A673 (cell line): ENCODE results near the gene GABRA5. TPM values are rescaled to one million over a fixed set of nuclear protein-coding genes. Genes with fewer than 3 reads are reported as not detected.

ENCODE experiments used
- BruUV-seq: library from RNA; stranded (reverse); fragments of 400-500 nt; replicated peaks from 2 replicates; lab custom pipeline; 2021; lab: Mats Ljungman, UMichigan
- CTCF ChIA-PET: fragments of 300-600 bp; sonication (Branson Sonifier 250); formaldehyde crosslinking; loops from one replicate; lab custom pipeline; 2022; ENCODE audit warnings: antibody characterized with exemption; lab: Charles Lee
- POLR2A ChIA-PET: fragments of 300-600 bp; sonication (Branson Sonifier 250); formaldehyde crosslinking; loops from one replicate; lab custom pipeline; 2022; ENCODE audit warnings: antibody characterized with exemption; ENCODE audit not compliant: low non-redundant PET; lab: Charles Lee
- DNase-seq: peaks from one replicate; pipeline ENCODE4 v3.0.0-alpha.2; 2015; ENCODE audit warnings: low spot score
- H3K27ac ChIP-seq: fragments of 200-600 bp; sonication (generic); 2 replicates; pipeline ENCODE4 v1.5.1; 2016; ENCODE audit warnings: mixed run types, low read depth, mild to moderate bottlenecking, mixed read lengths, antibody characterized with exemption, low read length; ENCODE audit not compliant: poor library complexity, severe bottlenecking
- H3K27me3 ChIP-seq: fragments of 200-600 bp; sonication (generic); replicated peaks from 2 replicates; pipeline ENCODE4 v1.6.1; 2017; ENCODE audit warnings: mixed run types, low read depth, mild to moderate bottlenecking, mixed read lengths, antibody characterized with exemption, low read length; ENCODE audit not compliant: insufficient read depth, poor library complexity
- H3K36me3 ChIP-seq: fragments of 200-600 bp; sonication (generic); 2 replicates; pipeline ENCODE4 v1.6.1; 2016; ENCODE audit warnings: mixed run types, mild to moderate bottlenecking, mixed read lengths, antibody characterized with exemption, low read length; ENCODE audit not compliant: insufficient read depth, poor library complexity, severe bottlenecking
- H3K4me1 ChIP-seq: fragments of 200-600 bp; sonication (generic); 2 replicates; pipeline ENCODE4 v1.6.1; 2017; ENCODE audit warnings: mixed run types, mild to moderate bottlenecking, mixed read lengths, antibody characterized with exemption, low read length; ENCODE audit not compliant: insufficient read depth, poor library complexity, severe bottlenecking
- H3K4me3 ChIP-seq: fragments of 200-600 bp; sonication (generic); 2 replicates; pipeline ENCODE4 v1.5.1; 2016; ENCODE audit warnings: low read depth, mixed run types, mild to moderate bottlenecking, mixed read lengths, low read length; ENCODE audit not compliant: poor library complexity, severe bottlenecking
- H3K9me3 ChIP-seq: fragments of 200-600 bp; sonication (generic); 2 replicates; pipeline ENCODE4 v1.6.1; 2016; ENCODE audit warnings: mixed run types, low read depth, mild to moderate bottlenecking, mixed read lengths, antibody characterized with exemption, low read length; ENCODE audit not compliant: poor library complexity, severe bottlenecking
- CTCF ChIP-seq: fragments of 300-800, 200-600 bp; sonication (generic); conservative IDR thresholded peaks from 2 replicates; pipeline ENCODE4 v1.5.1; 2017; ENCODE audit warnings: low read depth, mild to moderate bottlenecking, antibody characterized with exemption, low read length, moderate library complexity, mixed read lengths
- EZH2 ChIP-seq: fragments of 200-600 bp; sonication (generic); IDR thresholded peaks from 2 replicates; pipeline ENCODE4 v1.6.1; 2017; ENCODE audit warnings: borderline replicate concordance, low read depth, mild to moderate bottlenecking, mixed read lengths, antibody characterized with exemption, low read length; ENCODE audit not compliant: poor library complexity, severe bottlenecking
- intact Hi-C: fragments of 100-400 bp; cut with micrococcal nuclease; formaldehyde crosslinking; loops from one replicate; pipeline ENCODE4 v1.10.0; 2022; ENCODE audit not compliant: unreplicated experiment
- total RNA-seq: library from RNA; stranded (reverse); gene quantifications from 2 replicates; pipeline ENCODE4 v1.2.3, GENCODE V29; 2021

The GABRA5 gene
- total RNA-seq, 1 experiment from 2014 or later: not detected

DNA sequence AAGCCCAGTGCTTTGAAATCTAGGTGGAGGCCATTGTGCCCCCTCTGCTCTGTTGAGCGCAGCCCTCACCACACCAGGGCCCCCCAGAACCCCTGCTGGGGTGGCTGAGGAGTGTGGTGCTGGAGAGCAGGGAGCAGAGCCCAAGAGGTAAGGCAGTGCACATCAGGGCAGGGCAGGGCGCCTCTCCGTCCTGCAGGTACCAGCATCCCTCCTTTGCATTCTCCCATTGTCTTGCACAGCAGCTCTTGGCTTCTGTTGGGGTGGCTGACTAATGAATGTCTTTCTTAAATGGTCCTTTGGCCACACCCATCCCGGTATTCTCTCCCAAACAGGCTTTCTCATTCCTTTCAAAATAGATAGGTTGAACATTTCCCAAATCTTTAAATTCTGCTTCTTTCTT lies 62.7 kb downstream of the GABRA5 start:
- TF ChIP-seq EZH2 (no peak), CTCF (no peak)
- no peak for DNase-seq
- POLR2A ChIA-PET: no interaction called here
- no peaks in the 10 kb centered on the region for H3K27me3 ChIP-seq
- H3K36me3 ChIP-seq: no peaks in the 10 kb centered on the region
- no peak overlapping the region for H3K27ac ChIP-seq
- intact Hi-C loops: no loop called here
- no peak overlapping the region for H3K4me3 ChIP-seq
- peaks cover 15% of the 10 kb centered on the region for H3K9me3 ChIP-seq
- H3K4me1 ChIP-seq: no peaks in the 10 kb centered on the region
- CTCF ChIA-PET: no interaction called here
- BruUV-seq: no TSS peak

DNA sequence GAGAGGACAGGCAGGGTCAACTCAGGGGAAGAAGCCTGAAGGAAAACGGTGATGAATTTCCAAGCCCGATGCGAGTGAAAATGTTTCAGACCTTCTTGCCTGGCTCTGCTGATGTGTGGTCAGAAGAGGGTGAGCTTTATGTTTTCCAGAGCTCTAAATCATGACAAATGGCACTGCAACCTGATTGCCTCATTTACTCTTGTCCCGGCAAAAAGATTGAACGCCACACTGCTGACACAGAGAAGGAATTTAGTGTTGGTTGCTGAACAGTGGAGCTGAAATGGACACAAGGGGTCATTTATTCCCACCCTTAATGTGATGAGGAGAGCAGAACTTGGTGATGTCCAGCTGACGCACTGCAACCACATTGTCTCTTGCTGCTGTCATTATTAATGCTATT lies 68.0 kb downstream of the GABRA5 start:
- POLR2A ChIA-PET: no interaction called here
- intact Hi-C loops: no loop called here
- TF ChIP-seq EZH2 (no peak), CTCF (no peak)
- Histone ChIP-seq H3K27ac (no peak overlapping the region), H3K4me3 (no peak overlapping the region), H3K27me3 (no peaks in the 10 kb centered on the region), H3K36me3 (no peaks in the 10 kb centered on the region), H3K4me1 (no peaks in the 10 kb centered on the region), H3K9me3 (peaks cover 19% of the 10 kb centered on the region)
- DNase-seq: no peak
- no TSS peak for BruUV-seq
- CTCF ChIA-PET: no interaction called here

DNA sequence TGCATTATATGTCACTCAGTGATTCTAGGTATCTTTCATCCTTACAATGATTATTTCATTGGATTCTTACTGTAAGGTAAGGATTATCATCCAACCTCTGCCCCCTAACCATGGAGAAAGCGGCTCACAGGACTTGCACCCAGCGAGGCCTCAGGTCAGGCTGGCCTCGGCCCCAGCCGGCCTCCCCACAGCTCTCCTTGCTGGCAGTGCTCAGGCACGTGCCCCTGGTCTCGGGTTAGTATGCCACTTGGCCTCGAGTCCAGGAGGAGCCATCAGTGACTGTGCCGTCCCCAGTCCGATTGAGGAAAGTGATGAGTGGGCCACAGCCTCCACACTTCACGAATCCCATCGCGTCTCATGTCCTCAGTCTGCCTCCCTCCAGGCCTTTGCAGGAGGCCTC lies 68.5 kb downstream of the GABRA5 start:
- H3K9me3 ChIP-seq: peaks cover 24% of the 10 kb centered on the region
- ChIA-PET CTCF (no interaction called here), POLR2A (no interaction called here)
- BruUV-seq: no TSS peak
- H3K4me3 ChIP-seq: no peak overlapping the region
- intact Hi-C loops: no loop called here
- H3K27ac ChIP-seq: no peak overlapping the region
- no peak for TF ChIP-seq CTCF
- TF ChIP-seq EZH2: no peak
- DNase-seq: no peak
- H3K27me3 ChIP-seq: no peaks in the 10 kb centered on the region
- H3K4me1 ChIP-seq: no peaks in the 10 kb centered on the region
- H3K36me3 ChIP-seq: no peaks in the 10 kb centered on the region

DNA sequence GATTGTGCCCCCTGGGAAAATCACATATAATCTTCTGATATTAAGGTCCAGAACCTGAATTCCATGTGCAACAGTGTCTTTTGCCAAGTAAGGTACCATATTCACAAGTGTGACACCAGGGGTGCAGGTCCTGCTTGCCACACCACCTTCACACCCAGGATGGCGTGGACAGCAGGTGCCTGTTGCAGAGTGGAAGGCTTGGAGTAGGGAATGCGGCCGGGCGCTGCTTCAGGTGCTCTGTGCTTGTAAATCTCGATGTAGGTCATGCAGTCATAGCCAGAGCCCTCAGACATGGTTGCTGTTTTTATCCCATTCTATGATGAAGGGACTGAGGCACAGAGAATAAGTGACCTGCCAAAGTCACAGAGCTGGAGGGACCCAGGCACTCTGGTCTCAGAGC lies 69.6 kb downstream of the GABRA5 start:
- no peak overlapping the region for H3K27ac ChIP-seq
- no peak overlapping the region for H3K4me3 ChIP-seq
- intact Hi-C loops: no loop called here
- DNase-seq: no peak
- no TSS peak for BruUV-seq
- TF ChIP-seq EZH2: no peak
- TF ChIP-seq CTCF: no peak
- no peaks in the 10 kb centered on the region for H3K36me3 ChIP-seq
- ChIA-PET POLR2A (no interaction called here), CTCF (no interaction called here)
- H3K4me1 ChIP-seq: no peaks in the 10 kb centered on the region
- no peaks in the 10 kb centered on the region for H3K27me3 ChIP-seq
- peaks cover 27% of the 10 kb centered on the region for H3K9me3 ChIP-seq
